H1 (cell line): ENCODE results near the gene KRT14. TPM values are rescaled to one million over a fixed set of nuclear protein-coding genes. Genes with fewer than 3 reads are reported as not detected.

ENCODE experiments used
- CEBPB ChIP-seq: IDR thresholded peaks from 2 replicates; pipeline ENCODE4 v1.6.1; 2012; ENCODE audit warnings: low read depth, low read length
- E2F6 ChIP-seq: IDR thresholded peaks from 2 replicates; pipeline ENCODE4 v1.6.1; 2012; ENCODE audit warnings: inconsistent platforms
- SAP30 ChIP-seq: fragments of 300-600 bp; sonication (generic); IDR thresholded peaks from 2 replicates; pipeline ENCODE4 v1.7.1; 2012; ENCODE audit warnings: low read length, moderate library complexity, mild to moderate bottlenecking, inconsistent platforms; ENCODE audit not compliant: insufficient read depth, insufficient replicate concordance
- polyA plus RNA-seq, 7 experiments: library from polyadenylated mRNA; depleted of rRNA in 3 of 7; stranded (reverse) in 5 of 7; unstranded in 2 of 7; fragments of >200 nt in 5 of 7; fragments of 200-250 nt in 2 of 7; gene quantifications; 1 replicate in 5 of 7; 2 replicates in 1 of 7; 4 replicates in 1 of 7; pipeline versions ENCODE4 v1.2.1 to v1.2.3, GENCODE V29; 2011 to 2013; ENCODE audit warnings: missing spikeins in 2 of 7, mixed read lengths in 2 of 7
- total RNA-seq: library from RNA; stranded (reverse); fragmentation: NEBNext Ultra II Directional; extraction: Animal tissue kit (Norgen Biotek cat#: 25700); gene quantifications from 2 replicates; pipeline ENCODE4 v1.2.1, GENCODE V29; 2021

KRT14 gene
- total and polyA plus RNA-seq, 2 of the 8 experiments (the other 6 are each of a cell fraction or from before 2014, with no cell fraction given): 0.35 TPM; not detected in 1

GRCh38 chr17:41542357-41542756, 44.3 kb downstream of the KRT14 start (continued):
- TF ChIP-seq SAP30: no peak
- no peak for TF ChIP-seq CEBPB
- no peak for TF ChIP-seq E2F6
- TF ChIP-seq, all 59 proteins: peak for 0
